GM12878 (cell line): Measurements from ENCODE around the gene C16orf96. TPM values are rescaled to one million over a fixed set of nuclear protein-coding genes. Genes with fewer than 3 reads are reported as not detected.

Source experiments
- ATAC-seq: fragments of 200-7000 bp; cut with Tn5 transposase; 3 replicates; pipeline ENCODE4 v1.9.1; 2020; ENCODE audit warnings: mild to moderate bottlenecking, moderate library complexity
- BruUV-seq: library from RNA; stranded (reverse); fragments of 400-500 nt; replicated peaks from 2 replicates; lab custom pipeline; 2021; lab: Mats Ljungman, UMichigan
- CTCF ChIA-PET: fragments of 300-600 bp; sonication (Branson Sonifier 250); formaldehyde crosslinking; extraction: SDS; loops from one replicate; lab custom pipeline; 2021; ENCODE audit warnings: inconsistent platforms; lab: Yijun Ruan, JAX
- POLR2A ChIA-PET: fragments of 350-600 bp; formaldehyde crosslinking; extraction: SDS; loops from one replicate; lab custom pipeline; 2021; ENCODE audit warnings: inconsistent platforms; lab: Charles Lee
- RAD21 ChIA-PET: fragments of 300-600 bp; sonication (Branson Sonifier 250); formaldehyde crosslinking; loops from one replicate; lab custom pipeline; 2023; ENCODE audit warnings: antibody characterized with exemption; ENCODE audit not compliant: unreplicated experiment; lab: Charles Lee
- SMC1A ChIA-PET: fragments of 300-600 bp; sonication (Branson Sonifier 250); formaldehyde crosslinking; loops from one replicate; lab custom pipeline; 2023; ENCODE audit not compliant: unreplicated experiment, uncharacterized antibody; lab: Charles Lee
- DNase-seq: peaks from one replicate; pipeline ENCODE4 v3.0.0-alpha.2; 2011; ENCODE audit warnings: low read depth, low spot score
- FAIRE-seq: peaks from 3 replicates; lab custom pipeline; 2011; peaks lifted over from hg19 to GRCh38; lab: Jason Lieb, UNC
- H2AFZ ChIP-seq: 2 replicates; pipeline ENCODE4 v1.6.0; 2011; ENCODE audit warnings: low read depth, low read length, control low read depth; ENCODE audit not compliant: control insufficient read depth
- H3K27ac ChIP-seq: 2 replicates; pipeline ENCODE4 v1.5.1; 2011; ENCODE audit warnings: control low read depth; ENCODE audit not compliant: control insufficient read depth, insufficient read depth
- H3K27me3 ChIP-seq, 2 experiments: replicated peaks in 1 of 2; 2 replicates each; pipeline versions ENCODE4 v1.6.0 to v1.6.1; 2011; ENCODE audit warnings: low read length in 1 of 2; ENCODE audit not compliant: control insufficient read depth in 2 of 2, insufficient read depth in 2 of 2
- H3K36me3 ChIP-seq, 2 experiments: 2 replicates each; pipeline ENCODE4 v1.5.1; 2011; ENCODE audit warnings: low read length in 1 of 2; ENCODE audit not compliant: control insufficient read depth in 2 of 2, insufficient read depth in 2 of 2
- H3K4me1 ChIP-seq: 2 replicates; pipeline ENCODE4 v1.6.1; 2011; ENCODE audit warnings: mild to moderate bottlenecking, low read length, moderate library complexity, mixed read lengths; ENCODE audit not compliant: control insufficient read depth, insufficient read depth
- H3K4me2 ChIP-seq: 2 replicates; pipeline ENCODE4 v1.6.0; 2011; ENCODE audit warnings: control low read depth; ENCODE audit not compliant: control insufficient read depth, insufficient read depth
- H3K4me3 ChIP-seq: fragments of 200-600 bp; sonication (generic); 2 replicates; pipeline ENCODE4 v1.5.1; 2016
- H3K79me2 ChIP-seq: 2 replicates; pipeline ENCODE4 v1.6.0; 2011; ENCODE audit warnings: low read length; ENCODE audit not compliant: control insufficient read depth, insufficient read depth
- H3K9ac ChIP-seq: 2 replicates; pipeline ENCODE4 v1.8.0; 2011; ENCODE audit warnings: low read length, control low read depth, mixed read lengths; ENCODE audit not compliant: control insufficient read depth, insufficient read depth
- H3K9me3 ChIP-seq: replicated peaks from 3 replicates; pipeline ENCODE4 v1.5.1; 2011; ENCODE audit warnings: mild to moderate bottlenecking, low read length; ENCODE audit not compliant: control insufficient read depth, insufficient read depth
- H4K20me1 ChIP-seq: 2 replicates; pipeline ENCODE4 v1.6.0; 2011; ENCODE audit not compliant: control insufficient read depth, insufficient read depth
- BACH1 ChIP-seq: fragments of 450-650 bp; IDR thresholded peaks from 2 replicates; pipeline ENCODE4 v1.6.1; 2017; ENCODE audit warnings: mild to moderate bottlenecking, borderline replicate concordance
- EED ChIP-seq: sonication (generic); IDR thresholded peaks from 2 replicates; pipeline ENCODE4 v1.6.1; 2016; ENCODE audit warnings: antibody characterized with exemption, low read depth
- HDAC6 ChIP-seq: fragments of 200-600 bp; sonication (generic); IDR thresholded peaks from one replicate; pipeline ENCODE4 v1.8.0; 2017; ENCODE audit warnings: antibody characterized with exemption; ENCODE audit not compliant: unreplicated experiment
- IRF4 ChIP-seq: IDR thresholded peaks from 2 replicates; pipeline ENCODE4 v1.6.1; 2011; ENCODE audit warnings: low read depth, low read length
- NBN ChIP-seq: fragments of 450-650 bp; IDR thresholded peaks from 2 replicates; pipeline ENCODE4 v1.6.1; 2016
- NR2C2 ChIP-seq: IDR thresholded peaks from 2 replicates; pipeline ENCODE4 v1.6.1; 2011; ENCODE audit warnings: borderline replicate concordance, low read depth; ENCODE audit not compliant: control insufficient read depth, insufficient read length
- PKNOX1 ChIP-seq: fragments of 450-650 bp; IDR thresholded peaks from 2 replicates; pipeline ENCODE4 v1.6.1; 2016; ENCODE audit warnings: mild to moderate bottlenecking
- RAD21 ChIP-seq: IDR thresholded peaks from 2 replicates; pipeline ENCODE4 v1.6.1; 2011; ENCODE audit warnings: mild to moderate bottlenecking, low read depth, low read length, moderate library complexity; ENCODE audit not compliant: insufficient read depth
- ZNF24 ChIP-seq: fragments of 450-650 bp; IDR thresholded peaks from 2 replicates; pipeline ENCODE4 v1.6.1; 2017; ENCODE audit warnings: antibody characterized with exemption, mild to moderate bottlenecking
- ZZZ3 ChIP-seq: IDR thresholded peaks from 2 replicates; pipeline ENCODE4 v1.6.1; 2011; ENCODE audit warnings: low read depth; ENCODE audit not compliant: control insufficient read depth, insufficient read length
- WGBS: methylation state at CpG from one replicate; pipeline ENCODE4 v1.1.6; 2016; ENCODE audit warnings: low lambda C conversion rate; ENCODE audit not compliant: insufficient replicate concordance, insufficient coverage; ENCODE audit errors: missing lambda C conversion rate; 5-methylcytosine and 5-hydroxymethylcytosine counted together
- in situ Hi-C: fragments of 300-500 bp; cut with MboI; formaldehyde crosslinking; loops from 9 replicates; pipeline ENCODE4 v1.14.3; 2018; ENCODE audit warnings: mixed read lengths
- intact Hi-C: fragments of 100-400 bp; cut with micrococcal nuclease; formaldehyde crosslinking; loops from one replicate; pipeline ENCODE4 v1.14.2; 2022; ENCODE audit not compliant: unreplicated experiment
- polyA plus RNA-seq, 11 experiments: library from polyadenylated mRNA; depleted of rRNA in 4 of 11; unstranded in 6 of 11; stranded (reverse) in 5 of 11; fragments of >200 nt; fragmentation: Nextera tagmentation in 4 of 11; fragmentation: Illumina TruSeq in 1 of 11; extraction: Ambion mirVana in 4 of 11; extraction: Trizol in 1 of 11; gene quantifications; 1 replicate in 1 of 11; 2 replicates in 10 of 11; pipeline versions ENCODE4 v1.2.1 to v1.2.3, GENCODE V29; 2011 to 2016; ENCODE audit warnings: inconsistent platforms in 2 of 11, missing spikeins in 2 of 11, low read depth in 1 of 11
- total RNA-seq, 4 experiments: library from RNA; depleted of rRNA in 3 of 4; stranded (reverse); fragments of >200 nt in 3 of 4; fragmentation: Illumina TruSeq in 1 of 4; extraction: Trizol in 1 of 4; gene quantifications; 2 replicates each; pipeline versions ENCODE4 v1.2.1 to v1.2.3, GENCODE V29; 2013 to 2021

Gene C16orf96
- total and polyA plus RNA-seq, 10 of the 15 experiments (the other 5 are each of a cell fraction or from before 2014, with no cell fraction given), result 0.01 to 0.08 (median 0.01) TPM; not detected in 7

GRCh38 chr16:4641306-4641687, 85.2 kb downstream of the C16orf96 start (continued):
- TF ChIP-seq ZNF24, result no peak
- TF ChIP-seq EED, result no peak
- no peak for TF ChIP-seq PKNOX1
- no peak for TF ChIP-seq HDAC6
- no peak for TF ChIP-seq RAD21
- TF ChIP-seq NBN, result no peak
- TF ChIP-seq BACH1, result no peak

GRCh38 chr16:4641895-4642294, 85.8 kb downstream of the C16orf96 start:
- H3K4me2 ChIP-seq, result no peak overlapping the region
- in situ Hi-C loops, result no loop called here
- WGBS, result 95% methylated on average over 13 of the region's 14 CpGs
- no peaks in the 10 kb centered on the region for H3K27me3 ChIP-seq
- H3K9ac ChIP-seq, result no peak overlapping the region
- no peak for FAIRE-seq
- no peak overlapping the region for H3K4me3 ChIP-seq
- H3K9me3 ChIP-seq, result no peaks in the 10 kb centered on the region
- H3K4me1 ChIP-seq, result peaks cover 5% of the 10 kb centered on the region; the same call in 1 of the 2 replicates
- H3K27ac ChIP-seq, result no peak overlapping the region
- ChIA-PET CTCF (no interaction called here), SMC1A (interaction anchor here (1.2 kb wide), 1 partner anchor 127 kb away, joined by 3 read pairs; no protein-coding TSS in a partner anchor), RAD21 (no interaction called here)
- no TSS peak for BruUV-seq
- TF ChIP-seq IRF4 (no peak), NR2C2 (no peak), ZZZ3 (no peak)
- TF ChIP-seq, all 136 proteins: peak for 0
- no peak for ATAC-seq
- no peak for DNase-seq
- no peak overlapping the region for H2AFZ ChIP-seq
- peaks cover 23% of the 10 kb centered on the region for H3K79me2 ChIP-seq
- H4K20me1 ChIP-seq, result 0 out of 2 replicates have a peak, but pooled peaks cover 9% of the 10 kb centered on the region
- peaks cover 2 to 10% of the 10 kb centered on the region in 2 experiments for H3K36me3 ChIP-seq
- POLR2A ChIA-PET, result interaction anchor here (0.7 kb wide), 1 partner anchor 52 kb away, joined by 6 read pairs; the partner anchor contains the start of gene NUDT16L1
- intact Hi-C loops, result no loop called here
